GM19467 (cell line): Measurements from ENCODE around the gene PIP4K2C.
"Not testable (repeated sequence)": the region's sequence is repeated elsewhere in the genome, so short reads cannot be mapped to it uniquely, and the experiment has no call there.

Experiments
- ATAC-seq: cut with Tn5 transposase; IDR thresholded peaks from one replicate; pipeline ENCODE4 v1.9.1; 2021; ENCODE audit warnings: mild to moderate bottlenecking, moderate library complexity; ENCODE audit not compliant: unreplicated experiment

Gene PIP4K2C

DNA sequence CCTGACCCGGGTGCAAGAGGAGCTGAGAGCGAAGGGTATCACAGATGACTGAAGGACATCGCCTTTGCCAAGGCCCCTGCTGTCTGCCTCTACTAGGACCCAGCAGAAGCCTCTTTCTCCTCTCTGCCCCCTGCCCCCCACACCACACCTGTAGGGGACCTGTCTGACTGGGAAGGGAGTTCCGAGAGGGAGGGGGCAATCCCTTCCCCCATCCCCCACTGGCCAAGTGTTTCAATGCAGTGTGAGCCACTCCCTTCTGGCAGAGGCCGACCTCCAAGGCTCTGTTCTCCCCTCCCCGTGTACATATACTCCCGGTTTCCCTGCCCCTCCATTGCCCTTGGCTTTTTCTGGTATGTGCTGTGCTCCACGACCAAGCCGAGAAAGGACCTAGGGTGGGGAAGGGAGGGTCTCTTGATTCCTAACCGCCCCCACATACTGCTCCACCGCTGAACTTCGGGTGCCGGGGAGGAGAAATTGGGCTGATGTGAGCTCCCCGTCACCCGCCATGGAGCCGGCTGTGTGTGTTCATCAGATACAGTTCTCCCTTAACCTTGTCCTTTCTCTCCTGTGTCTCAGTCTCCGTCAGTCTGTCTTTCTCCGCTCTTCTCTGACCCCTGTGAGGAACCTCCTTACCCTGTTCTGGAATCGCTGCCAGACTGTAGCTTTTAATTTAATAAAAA is 18.2 kb downstream of the PIP4K2C start:
- no peak for ATAC-seq

DNA sequence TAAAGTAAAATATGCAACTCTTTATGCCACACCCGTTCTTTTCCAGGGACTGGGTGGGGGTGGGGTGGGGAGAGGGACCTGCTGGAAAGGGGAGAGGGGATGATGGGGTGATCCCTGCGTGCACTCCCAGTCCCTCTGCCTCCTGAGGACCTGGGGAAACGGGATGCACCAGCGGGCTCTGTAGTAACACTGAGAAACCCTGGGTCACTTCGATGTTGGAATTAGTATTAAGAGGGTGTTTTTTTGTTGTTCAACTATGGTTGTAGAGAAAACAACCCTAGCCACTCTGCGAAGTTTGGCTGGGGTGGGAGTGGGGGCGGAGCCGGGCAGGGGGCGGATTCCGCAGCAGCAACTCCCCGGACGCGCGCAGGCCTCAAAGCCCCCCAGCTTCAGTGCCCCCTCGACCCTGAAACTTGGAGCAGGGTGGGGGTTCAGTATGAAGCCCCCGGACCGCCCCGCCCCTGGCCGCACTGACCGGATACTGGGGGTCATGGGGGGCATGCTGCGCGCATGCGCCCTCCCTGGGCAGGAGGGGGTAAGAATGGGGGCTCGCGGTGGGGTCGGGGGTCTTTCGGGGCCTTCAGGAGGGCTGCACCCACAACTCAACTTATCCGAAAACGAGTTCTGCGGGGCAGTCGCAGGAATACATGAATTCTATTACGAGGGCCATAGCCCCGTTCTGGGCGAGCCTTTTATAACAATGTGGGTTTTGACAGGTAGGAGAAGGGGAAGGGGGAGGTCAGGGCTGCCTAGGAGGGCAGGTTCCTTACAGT is 19.0 kb downstream of the PIP4K2C start:
- no peak for ATAC-seq

DNA sequence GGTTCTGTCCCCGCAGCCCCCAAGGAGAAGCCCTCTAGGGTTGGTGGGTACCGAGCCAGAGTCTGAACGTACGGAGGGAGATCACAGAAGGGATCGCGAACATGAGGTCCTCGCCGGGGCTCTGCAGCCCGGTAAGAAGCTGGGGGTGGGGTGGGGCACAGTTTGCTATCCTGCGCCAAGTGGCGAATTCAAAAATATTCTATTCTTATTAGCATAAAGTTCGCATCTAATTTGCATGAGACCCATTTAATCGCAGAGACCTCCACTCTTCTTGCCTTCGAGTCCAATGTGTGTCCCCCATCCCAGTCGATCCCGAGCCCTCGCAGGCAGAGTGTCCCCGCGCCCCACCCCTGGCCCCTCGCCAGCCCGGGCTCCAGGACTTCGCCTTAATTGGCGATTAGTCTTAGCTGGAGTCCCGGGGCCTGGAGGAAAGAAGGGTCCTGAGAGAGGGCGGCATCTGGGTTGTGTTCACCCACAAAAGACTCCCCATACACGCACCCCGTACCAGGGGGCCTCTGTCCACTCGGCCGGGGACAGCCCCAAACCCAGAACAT is 19.6 kb downstream of the PIP4K2C start:
- ATAC-seq = no peak

DNA sequence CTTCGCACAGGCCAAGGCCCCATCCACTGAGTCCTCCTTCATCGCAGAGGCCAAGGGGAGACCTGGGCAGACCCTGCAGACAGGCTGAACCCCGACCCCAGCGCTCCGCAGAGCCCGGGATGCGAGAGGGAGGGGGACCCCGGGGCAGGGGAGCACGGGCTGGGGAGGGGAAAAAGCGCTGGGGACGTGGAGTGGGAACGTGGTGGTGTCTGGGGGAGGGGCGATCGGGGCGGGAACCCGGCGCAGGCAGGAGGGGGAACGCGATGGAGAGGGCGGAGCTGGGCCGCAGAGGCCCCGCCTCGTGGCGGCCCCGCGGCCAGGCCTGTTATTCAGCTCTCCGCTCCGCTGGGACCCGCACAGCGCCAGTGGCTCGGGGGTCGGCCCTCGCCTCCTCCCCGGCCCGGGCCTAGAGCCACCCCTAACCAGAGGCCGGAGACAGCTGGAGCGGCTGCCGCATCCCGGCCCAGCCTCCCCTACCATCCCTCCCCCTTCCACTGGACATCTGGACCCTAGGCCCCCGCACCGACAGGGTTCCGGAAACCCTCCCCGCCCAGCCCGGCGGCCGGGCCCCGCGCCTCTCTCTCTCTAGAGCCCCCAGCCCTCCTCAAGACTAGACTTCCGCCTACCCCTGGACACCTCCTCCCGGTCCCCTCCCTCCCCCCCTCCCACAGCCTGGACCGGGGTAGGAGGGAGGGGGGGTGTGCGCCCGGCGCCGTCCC is 20.3 kb downstream of the PIP4K2C start, which contains the start of gene ARHGEF25:
Gene ARHGEF25, plus strand, starts transcription at position 328 of the 719 bp plus-strand sequence. CDS start 460 bp downstream, outside the sequence.
- ATAC-seq = no peak

DNA sequence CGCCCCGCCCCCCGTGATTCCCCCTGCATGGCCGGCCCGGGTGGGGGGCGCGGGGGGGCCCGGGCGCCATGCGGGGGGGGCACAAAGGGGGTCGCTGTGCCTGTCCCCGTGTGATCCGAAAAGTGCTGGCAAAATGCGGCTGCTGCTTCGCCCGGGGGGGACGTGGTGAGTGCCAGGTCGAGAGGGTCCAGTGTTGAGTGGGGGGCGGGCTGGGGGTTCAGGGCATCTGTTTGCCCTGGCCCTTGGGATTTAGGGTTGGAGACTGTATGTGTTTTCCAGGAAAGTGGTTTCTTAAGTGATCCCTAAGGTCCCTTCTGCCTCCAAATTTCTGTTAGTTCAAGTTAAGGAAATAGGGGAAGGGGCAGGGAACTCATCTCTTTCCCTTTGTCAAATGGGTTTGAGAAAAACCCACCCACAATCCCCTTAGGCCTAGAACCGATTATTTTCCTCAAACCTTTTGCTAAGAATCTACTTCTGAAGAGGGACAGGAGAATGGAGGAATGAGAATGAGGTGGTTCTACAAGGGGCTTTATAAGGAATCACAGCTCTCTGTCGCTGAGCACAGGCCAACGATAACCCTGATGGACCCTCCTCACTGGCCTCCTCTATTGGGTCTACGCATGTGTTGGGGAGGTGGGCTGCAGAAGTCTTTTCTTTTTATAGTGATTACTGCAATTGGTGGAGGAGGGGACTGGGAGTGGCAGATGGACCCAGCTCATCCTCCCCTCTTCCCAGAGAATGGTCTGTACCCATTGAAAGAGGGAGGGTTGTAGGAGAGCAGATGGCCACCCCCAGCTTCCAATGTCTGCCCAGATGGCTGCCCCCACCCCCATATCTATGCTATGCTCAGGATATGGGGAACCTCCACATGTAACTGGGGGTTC is 21.1 kb downstream of the PIP4K2C start:
- no peak for ATAC-seq

DNA sequence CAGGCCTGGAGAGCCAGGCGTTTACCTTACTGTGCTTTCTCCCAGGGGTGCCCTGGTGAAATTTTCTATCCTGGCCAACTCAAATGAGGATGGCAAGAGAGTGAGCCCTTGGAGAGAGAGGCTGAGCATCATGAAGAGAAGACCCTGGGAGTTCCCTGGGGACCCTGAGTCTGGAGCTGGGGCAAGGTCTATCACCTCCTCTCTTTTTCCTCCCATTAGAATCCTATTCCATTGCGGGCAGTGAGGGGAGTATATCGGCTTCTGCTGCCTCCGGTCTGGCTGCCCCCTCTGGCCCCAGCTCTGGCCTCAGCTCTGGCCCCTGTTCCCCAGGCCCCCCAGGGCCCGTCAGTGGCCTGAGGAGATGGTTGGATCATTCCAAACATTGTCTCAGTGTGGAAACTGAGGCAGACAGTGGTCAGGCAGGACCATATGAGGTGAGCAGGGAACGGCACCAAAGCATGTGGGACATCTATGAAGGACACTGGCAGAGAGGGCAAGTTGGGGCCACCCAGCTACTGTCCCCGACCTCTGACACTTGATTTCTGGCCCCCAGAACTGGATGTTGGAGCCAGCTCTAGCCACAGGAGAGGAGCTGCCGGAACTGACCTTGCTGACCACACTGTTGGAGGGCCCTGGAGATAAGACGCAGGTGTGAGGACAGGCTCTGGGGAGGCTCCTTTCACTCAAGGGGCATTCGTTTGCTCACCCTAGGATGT is 21.9 kb downstream of the PIP4K2C start:
- ATAC-seq = no peak

DNA sequence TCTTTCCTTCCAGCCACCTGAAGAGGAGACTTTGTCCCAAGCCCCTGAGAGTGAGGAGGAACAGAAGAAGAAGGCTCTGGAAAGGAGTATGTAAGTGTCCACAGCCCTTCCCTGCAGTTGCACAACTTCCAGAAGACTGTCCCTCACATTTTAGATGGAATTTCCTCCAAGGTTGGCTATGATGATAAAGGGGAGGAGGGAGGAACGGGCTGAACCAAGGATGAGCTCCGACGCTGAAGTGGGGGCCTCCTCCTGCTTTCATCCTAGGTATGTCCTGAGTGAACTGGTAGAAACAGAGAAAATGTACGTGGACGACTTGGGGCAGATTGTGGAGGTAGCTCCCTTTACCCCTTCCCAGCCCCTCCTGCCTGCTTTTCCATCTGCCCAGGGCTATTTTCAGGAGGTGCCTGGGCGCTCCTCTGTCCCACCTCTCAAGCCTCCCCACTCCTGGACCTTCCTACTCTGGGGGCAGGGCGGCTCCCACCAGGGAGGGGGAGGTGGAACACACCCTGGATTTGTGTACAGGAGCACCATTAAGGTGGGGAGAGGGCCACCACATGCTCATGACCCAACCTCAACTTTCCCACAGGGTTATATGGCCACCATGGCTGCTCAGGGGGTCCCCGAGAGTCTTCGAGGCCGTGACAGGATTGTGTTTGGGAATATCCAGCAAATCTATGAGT is 22.6 kb downstream of the PIP4K2C start:
- no peak for ATAC-seq

DNA sequence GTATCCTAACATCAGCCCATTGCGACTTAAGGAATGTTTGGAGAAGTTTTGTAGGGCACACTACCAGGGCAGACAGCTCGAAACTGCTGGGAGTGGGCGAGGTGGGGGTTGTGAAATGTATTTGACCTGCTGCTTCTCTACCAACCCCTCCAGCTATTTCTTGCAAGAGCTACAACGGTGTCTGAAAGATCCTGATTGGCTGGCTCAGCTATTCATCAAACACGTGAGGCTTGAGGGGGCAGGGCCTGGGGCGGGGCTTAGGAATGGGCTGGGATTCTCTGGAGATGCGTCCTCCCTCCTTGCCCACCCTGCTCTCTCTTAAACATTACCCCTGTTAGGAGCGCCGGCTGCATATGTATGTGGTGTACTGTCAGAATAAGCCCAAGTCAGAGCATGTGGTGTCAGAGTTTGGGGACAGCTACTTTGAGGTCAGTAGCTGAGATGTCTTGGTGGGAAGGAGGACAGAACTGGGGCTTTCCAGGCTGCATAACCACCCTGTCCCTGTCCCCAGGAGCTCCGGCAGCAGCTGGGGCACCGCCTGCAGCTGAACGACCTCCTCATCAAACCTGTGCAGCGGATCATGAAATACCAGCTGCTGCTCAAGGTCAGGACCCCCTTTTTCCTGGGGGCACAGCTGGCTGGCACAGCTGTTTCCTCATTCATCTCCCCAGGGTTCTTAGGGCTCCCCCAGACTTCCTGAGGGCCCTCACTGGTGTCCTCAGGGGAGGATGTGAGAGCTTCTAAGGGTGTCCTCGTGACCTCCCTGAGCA is 23.4 kb downstream of the PIP4K2C start:
- ATAC-seq = no peak

DNA sequence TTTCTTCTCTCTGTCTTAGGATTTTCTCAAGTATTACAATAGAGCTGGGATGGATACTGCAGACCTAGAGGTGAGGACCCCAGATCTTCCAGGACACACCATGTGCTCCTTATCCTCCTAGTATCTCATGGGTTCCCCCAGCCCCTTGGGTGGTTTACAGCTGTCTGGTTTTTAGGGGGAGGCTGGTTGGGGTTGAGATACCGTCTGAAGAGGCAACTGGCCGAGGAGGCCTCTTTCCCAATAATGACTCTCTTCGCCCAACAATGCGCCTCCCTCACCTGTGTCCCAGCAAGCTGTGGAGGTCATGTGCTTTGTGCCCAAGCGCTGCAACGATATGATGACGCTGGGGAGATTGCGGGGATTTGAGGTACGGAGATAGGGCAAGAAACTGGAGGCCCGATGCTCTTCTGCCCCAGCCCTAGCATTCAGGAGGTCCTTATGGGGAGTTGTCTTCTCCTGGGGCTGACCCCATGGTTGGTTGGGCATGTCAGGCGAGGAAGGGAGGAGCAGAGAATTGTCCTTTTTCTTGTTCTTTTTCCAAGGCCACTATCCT is 24.0 kb downstream of the PIP4K2C start:
- no peak for ATAC-seq

DNA sequence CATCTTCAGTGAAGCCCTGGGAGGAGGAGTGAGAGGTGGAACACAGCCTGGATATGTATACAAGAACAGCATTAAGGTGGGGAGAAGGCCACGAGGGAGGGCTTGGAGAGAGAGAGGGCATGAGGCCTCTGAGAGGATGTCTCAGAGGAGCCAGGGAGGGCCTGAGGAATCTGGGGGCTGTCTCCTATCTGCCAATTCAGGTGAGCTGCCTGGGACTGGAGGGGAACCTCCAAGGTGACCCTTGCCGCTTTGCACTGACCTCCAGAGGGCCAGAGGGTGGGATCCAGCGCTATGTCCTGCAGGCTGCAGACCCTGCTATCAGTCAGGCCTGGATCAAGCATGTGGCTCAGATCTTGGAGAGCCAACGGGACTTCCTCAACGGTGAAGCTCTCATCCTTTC is 24.6 kb downstream of the PIP4K2C start:
- ATAC-seq = no peak

DNA sequence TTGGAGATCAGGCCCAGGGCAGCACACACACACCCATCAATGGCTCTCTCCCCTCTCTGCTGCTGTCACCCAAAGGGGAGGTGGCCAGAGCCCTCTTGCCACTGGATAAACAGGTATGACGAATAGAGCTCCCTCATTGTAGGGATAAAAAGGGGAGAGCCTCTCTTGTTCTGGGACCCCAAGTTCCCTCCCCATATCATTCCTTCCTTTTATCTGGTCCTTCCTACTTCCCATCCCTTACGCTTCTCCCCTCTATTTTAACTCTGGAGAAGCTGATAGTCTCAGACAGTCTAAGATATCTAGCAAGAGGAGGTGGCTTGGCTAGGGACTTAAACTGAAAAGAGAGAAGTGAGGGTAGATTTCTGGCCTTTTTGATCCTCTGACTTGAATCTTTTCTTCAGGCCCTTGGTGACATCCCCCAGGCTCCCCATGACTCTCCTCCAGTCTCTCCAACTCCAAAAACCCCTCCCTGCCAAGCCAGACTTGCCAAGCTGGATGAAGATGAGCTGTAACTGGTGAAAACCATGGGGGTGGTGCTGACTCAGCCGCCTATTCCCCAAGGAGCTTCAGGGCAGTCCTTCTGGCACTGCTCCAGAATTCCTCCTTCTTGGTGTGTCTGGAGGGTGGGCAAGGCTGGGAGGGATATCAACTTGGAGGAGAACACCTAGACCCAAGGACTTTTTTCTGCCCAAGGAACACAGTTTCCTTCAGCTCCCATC is 25.6 kb downstream of the PIP4K2C start:
- no peak for ATAC-seq

DNA sequence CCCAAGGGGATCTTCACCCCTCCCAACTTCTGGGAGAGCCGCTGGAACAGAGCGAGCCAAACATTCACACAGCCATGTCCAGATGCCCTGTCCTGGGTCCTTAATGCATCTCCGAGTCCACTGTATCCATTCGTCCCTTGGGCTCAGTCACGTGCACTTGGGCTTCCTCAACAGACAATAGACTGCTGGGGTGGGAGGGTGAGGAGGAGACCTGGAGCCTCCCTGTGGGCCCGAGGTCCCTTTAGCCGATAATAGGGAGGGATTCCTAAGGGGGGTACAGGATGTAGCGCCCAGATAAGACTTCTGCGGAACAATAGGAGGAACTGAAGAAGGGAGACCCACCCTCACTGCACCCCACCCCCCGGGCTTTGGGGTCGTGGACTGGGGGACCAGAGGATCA is 26.9 kb downstream of the PIP4K2C start:
- no peak for ATAC-seq

DNA sequence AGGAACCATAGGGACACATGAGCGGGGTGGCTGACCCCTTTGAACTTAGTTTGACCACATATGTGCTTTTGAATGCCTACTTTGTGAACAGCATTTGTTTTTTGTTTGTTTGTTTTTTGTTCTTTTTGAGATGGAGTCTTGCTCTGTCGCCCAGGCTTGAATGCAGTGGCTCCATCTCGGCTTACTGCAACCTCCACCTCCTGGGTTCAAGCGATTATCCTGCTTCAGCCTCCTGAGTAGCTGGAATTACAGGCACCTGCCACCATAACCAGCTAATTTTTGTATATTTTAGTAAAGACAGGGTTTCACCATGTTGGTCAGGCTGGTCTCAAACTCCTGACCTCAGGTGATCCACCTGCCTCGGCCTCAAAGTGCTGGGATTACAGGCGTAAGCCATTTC is 27.4 kb downstream of the PIP4K2C start:
- not testable (repeated sequence) for ATAC-seq

DNA sequence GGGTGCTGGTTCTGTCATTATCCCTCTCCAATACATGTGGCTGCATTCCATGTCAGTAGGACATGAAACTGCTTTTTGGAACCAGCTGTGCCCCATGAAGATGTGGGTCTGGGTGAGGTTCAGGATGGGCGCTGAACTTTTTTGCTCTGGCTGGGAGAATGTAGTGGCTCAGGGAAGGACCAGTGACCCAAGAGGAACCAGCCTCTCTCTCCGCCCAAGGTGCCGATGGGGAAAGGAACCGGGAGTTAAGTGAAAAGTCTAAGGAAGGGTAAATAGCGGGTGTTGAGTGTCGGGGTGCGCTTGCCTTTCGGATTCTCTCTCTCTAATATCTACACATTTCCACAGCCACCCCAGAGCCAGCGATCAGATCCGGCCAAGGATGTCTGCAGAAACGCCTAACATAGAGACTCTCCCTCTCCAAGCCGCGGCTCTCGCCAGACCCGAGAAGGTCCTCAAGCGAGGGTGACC is 28.0 kb downstream of the PIP4K2C start:
- no peak for ATAC-seq

DNA sequence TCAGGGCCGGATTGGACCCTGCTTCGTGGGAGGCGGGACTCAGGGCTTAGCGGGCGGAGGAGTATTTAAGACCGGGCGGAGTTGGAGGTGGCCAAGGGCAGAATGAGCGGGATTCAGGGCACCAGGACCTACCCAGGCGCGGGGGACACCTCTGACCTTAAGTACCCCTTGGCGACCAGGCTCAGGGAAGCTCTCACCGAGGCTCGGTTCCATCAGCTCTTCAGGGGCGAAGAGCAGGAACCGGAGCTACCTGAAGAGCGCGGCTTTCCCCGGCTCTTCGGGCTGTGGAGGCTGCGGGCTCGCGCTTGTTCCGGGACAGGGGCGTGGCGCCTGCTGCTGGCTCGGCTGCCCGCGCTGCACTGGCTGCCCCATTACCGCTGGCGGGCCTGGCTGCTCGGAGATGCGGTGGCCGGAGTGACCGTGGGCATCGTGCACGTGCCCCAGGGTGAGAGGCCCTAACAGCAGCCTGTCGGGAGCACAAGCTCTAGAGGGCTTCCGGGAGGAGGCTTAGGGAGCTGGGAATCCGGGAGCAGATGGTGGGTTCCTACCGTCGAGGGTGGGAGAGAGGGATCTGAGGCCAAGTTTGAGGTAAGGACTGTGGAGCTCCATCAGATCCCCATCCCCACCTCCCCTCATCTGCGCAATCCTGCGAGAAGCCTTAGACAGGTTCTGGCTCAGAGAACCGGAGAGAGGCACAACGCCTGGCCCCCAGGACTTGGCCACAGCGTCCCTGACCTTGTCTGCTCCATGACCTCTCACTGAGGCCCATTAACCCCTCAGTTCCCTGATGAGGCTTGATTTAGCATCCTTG is 28.6 kb downstream of the PIP4K2C start:
- ATAC-seq = no peak

DNA sequence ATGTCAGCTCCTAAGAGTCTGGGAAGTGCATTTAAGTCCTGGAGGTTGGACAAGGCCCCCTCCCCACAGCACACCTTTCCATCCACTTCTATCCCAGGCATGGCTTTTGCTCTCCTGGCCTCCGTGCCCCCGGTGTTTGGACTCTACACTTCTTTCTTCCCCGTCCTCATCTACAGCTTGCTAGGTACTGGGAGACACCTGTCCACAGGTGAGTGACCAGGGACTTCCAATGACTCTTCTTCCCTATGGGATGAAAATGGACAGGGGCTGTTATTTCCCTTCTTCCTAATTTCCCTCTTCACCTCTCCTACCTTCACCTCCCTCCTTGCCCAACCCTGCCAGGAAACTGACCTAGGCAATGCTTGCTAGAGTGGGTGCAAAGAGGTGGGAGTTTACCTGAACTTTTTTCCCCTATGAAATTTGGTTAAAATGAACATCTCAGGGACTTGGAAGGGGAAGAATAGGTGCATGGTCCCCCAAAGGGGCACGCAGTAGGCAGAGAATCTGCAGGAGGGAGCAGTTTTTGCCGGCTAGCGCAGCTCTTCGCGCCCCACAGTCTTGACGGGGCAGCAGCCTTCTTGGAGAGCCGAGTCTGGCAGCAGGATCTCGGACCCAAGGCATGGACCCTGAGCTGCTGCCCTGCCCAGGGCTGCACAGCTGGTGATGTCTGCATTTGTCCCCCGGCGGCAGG is 29.4 kb downstream of the PIP4K2C start:
- ATAC-seq = no peak
